GM10847 (cell line): ENCODE results near the gene ZDHHC8.

Experiments
- POLR2A ChIP-seq: IDR thresholded peaks from 2 replicates; pipeline ENCODE4 v1.6.1; 2011; ENCODE audit not compliant: insufficient read length; ENCODE audit errors: extremely low read depth

ZDHHC8 gene

GRCh38 chr22:20108757-20109230 lies 22.8 kb upstream of the ZDHHC8 start:
- TF ChIP-seq POLR2A, result no peak

DNA sequence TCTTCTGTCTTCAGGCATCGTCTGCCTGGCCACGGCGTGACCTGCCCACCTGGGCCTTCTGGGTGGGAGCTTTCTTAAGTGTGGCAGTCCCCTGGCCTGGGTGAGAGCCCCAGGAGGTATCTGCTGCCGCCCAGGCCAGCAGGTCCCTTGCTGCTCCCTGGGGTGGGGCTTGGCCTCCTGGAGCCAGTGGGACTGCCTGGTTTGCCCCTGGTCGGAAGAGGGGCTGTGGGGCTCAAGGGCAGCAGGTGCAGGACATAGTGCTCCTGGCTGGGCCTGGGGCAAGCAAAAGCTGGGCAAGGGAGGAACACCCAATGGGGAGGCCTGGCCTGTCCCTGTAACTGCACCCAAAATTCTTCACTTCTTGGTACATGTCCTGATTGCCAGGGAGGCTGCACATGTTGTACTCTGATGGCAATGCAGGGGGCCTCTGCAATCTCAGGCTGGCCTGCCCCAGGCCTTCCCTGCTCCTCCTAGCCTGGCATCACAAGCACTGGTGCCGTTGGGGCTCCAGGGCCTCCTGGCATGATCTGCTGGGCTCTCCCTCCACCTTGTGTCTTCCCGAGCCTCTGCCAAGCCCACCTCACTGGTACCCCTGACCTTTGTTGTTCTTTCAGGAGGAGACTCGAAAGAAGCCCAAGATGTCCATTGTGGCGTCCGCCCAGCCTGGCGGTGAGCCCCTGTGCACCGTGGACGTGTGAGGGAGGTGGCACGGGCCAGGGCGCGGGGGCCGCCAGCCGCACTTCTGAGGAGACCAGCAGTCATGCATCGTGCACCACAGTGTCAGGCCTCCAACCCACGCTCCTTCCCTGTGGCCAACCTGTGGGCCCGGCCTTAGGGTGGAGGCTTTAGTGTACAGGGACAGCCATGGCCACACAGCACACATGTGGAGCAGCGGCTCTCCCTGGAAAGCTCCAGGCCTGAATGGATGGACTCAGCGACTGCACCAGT lies 21.9 kb upstream of the ZDHHC8 start:
- TF ChIP-seq POLR2A, result no peak

GRCh38 chr22:20110359-20110985 lies 21.1 kb upstream of the ZDHHC8 start:
- no peak for TF ChIP-seq POLR2A

GRCh38 chr22:20111045-20111688 lies 20.4 kb upstream of the ZDHHC8 start:
- TF ChIP-seq POLR2A, result no peak

- no peak for TF ChIP-seq POLR2A
Measured at GRCh38 chr22:20111689-20112622, 19.6 kb upstream of the ZDHHC8 start.

GRCh38 chr22:20112623-20113511 lies 18.7 kb upstream of the ZDHHC8 start:
- TF ChIP-seq POLR2A, result no peak

GRCh38 chr22:20113551-20114310 lies 17.9 kb upstream of the ZDHHC8 start:
- no peak for TF ChIP-seq POLR2A

DNA sequence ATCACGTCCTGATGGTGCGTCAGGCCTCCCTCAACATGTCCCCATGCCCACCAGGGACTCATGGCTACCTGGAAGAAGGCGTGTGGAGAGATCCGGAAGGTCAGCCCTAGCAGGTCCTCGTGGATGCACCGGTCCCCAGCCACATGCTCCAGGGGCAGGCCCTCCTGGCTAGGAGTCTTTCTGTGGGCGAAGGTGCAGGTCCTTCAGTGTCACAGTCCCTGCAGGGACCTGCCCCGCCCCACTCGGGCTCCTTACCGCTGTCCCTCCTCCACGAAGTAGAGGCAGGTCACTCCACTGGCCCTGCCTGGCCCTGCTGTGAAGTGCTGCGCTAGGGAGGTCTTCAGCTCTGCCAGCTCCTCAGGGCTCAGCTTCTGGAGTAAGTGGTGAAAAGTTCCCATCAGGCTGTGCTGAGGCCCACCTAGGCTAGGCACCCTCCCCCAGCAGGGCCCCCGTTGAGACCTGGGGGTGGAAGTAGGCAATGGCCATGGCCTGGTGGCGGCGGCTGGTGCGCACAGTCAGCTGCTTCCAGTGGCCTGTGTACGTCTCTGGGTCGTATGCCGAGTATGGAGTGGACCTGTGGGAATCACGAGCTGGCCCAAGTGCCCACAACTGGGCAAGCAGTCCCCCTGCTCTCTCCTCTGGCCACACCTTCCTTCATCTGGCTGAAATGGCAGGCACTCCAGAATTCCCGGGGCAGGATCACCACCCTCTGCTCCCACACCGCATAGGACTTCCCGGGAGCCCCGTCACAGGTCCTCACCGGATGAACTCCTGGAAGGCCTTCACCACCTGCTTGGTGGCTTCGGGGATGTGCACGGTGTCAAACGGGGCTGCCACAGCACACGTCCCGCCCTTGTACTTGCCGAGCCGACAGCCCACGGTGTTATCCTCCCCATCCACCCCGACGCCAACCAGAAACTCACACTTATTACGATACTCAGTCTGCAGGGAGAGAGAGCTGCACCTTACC lies 16.8 kb upstream of the ZDHHC8 start:
- no peak for TF ChIP-seq POLR2A

DNA sequence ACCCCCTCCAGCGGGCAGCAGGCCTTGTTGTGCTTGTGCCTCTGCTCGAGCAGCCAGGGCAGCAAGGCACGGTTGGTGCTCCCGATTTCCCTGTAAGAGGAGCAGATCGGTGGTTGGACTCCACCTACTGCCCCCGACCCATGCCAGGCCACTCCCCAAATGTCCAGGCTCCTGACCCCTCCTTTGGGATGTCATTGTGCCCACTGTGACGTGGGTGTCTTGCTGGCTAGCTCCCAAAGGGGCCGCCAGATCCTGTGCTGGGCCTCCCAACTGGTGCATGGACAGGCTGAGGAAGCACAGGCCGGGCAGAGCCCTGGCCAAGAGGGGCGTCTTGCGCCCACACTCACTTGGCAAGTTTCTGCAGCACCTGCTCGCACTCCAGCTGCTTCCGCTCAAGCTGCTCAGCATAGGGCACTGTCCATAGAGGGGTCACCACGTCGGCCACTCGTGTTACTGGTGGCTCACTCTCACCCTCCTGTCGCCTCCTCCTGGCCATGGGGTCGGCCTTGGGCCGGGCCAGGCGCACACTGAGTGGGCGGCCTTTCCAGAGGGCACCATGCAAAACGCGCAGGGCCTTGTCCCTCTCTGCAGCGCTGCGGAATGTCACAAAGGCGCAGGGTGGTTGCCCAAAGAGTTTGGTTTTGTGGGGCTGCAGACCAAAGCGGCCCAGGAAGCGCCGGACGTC lies 15.8 kb upstream of the ZDHHC8 start, which contains the start of gene RANBP1:
TSS of gene RANBP1 (plus strand) at position 414 of the 685 bp plus-strand sequence. CDS start at position 495, 81 bp downstream.
- TF ChIP-seq POLR2A, result no peak

DNA sequence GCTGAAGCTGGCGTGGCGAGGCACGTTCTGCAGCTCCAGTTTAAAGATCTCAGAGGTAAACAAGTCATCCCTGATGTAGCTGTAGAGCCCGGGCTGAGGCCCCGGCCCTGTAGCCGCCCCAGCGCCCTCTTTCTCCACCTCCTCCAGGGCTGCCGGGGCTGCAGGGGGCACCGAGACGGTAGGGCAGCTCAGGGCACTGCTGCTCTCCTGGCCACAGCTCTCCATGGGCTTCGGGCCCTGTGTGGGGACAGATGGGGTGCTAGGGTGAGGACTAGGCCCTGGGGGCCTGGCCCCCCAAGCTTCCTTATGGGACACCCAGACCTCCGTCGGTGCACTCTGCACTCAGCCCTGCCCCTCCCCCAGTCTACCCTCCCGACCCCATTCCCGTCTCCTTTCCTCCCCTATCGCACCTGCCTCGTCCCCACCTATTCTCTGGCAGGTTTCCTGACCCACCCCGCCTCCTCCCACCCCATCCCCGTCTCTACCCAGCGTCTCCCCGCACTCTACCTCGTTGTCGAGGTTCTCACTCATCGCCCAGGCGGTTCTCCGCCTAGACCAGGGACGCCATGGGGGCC lies 15.1 kb upstream of the ZDHHC8 start:
- no peak for TF ChIP-seq POLR2A
